NCI-H128 (cell line): ENCODE results near the gene TRDMT1.

Source experiments
- DNase-seq: peaks from one replicate; lab custom pipeline; 2025; ENCODE audit not compliant: unreplicated experiment; lab: John Stamatoyannopoulos, UW

TRDMT1 gene

DNA sequence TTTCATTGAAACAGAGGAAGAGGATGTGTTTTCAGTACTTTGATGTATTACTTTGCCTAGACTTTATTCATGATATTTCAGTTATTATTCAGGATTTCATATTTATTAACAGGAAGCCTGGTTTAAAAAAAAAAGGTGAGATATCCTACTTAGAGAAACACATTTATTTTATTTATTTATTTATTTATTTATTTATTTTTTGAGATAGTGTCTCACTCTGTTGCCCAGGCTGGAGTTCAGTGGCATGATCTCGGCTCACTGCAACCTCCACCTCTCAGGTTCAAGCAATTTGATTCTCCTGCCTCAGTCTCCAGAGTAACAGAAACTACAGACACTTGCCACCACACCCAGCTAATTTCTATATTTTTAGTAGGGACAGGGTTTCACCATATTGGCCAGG, 24.5 kb downstream of the TRDMT1 start:
- no peak for DNase-seq

DNA sequence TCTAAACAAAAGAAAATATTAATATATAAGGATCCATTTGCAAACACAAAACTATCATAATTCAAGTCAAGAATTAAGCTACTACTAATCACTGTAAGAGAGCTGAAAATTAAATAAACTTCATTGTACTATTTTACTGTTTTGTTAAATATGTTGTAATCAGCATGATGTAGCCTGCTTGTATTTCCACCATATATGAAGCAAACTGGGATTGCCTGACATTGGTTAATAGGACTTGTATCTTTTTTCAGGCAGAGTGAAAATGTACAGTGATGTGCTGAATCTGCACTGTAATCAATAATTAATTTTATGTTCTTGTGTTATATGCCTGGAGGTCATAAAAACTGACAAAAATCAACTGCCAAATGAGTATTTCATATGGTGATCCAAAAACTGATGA, 25.4 kb downstream of the TRDMT1 start:
- no peak for DNase-seq

DNA sequence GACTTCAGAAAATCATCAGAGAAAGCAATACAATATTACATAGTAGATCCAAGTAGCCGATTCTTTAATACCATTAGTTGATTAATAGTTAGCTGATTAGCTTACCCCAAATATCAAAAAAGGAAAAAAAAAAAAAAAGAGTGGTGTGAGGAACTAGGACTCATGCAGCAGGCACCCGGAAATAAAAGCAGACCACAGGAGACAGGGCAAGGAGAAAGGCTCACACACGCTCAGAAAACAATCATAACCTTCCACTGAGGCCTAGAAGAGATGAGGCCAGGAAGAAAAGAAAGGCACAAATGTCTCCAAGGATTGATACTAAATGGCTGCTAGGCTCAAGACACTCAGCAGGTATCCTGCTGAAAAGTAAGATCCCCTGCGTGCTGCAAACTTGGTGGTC, 25.9 kb downstream of the TRDMT1 start:
- DNase-seq: no peak

DNA sequence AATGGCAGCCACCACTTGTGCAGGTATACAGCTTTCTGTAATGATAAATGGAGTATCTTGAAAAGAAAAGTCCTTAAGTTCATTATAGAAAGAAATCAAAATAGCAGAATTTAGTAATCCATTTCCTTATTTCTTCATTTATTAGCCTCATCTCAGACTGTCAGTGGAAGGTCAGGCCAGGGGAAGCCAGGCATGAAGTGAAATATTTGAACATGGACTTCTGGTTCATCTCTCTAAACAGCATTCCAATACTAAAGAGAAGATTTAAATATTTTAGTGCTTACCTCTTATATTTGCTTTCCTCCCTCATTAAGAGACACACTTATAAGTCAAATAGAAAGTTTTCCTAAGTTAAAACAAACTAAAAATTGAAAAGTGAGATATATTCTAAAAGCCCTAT, 26.8 kb downstream of the TRDMT1 start:
- no peak for DNase-seq

DNA sequence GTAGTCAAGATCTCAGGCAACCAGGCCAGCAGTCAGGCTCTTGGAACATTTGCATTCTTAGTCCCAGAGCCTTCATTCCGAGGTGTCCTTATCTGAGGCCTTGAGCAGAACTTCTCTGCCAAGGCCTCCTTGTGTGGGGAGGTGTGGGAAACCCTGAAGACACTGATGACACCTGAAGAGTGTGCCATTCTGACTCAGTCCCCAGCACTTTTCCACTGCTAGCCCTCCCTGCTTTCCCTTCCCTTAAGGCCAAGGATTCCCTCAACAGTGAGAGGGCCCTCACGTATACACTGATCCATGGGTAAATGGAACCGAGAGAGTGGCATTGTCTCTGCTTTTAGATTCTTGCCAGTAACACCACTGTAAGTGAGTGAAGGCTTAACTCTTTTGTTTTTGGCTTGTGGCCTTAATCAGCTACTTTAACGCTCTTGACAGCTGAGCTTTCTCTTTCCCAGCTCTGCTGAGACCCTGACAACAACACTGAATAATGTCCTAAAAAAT, 30.3 kb downstream of the TRDMT1 start:
- DNase-seq: no peak

DNA sequence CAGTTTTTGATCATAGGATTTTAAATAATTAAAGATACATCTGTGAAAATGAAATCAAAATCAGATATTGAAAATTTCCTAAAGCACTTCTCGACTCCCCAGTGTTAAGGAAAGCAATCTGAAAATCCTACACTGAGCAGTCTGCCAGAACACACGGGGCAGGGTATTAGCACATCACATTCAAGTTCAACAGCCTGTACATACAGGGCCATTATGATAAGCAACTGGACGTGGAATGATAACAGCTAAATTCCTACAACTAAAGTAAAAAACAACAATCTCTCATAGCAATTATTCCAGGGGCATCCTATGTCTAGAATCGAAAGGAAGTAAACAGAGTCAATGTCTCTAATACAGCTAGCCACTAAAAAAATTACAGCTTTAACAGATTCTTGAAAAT, 31.7 kb downstream of the TRDMT1 start:
- no peak for DNase-seq

DNA sequence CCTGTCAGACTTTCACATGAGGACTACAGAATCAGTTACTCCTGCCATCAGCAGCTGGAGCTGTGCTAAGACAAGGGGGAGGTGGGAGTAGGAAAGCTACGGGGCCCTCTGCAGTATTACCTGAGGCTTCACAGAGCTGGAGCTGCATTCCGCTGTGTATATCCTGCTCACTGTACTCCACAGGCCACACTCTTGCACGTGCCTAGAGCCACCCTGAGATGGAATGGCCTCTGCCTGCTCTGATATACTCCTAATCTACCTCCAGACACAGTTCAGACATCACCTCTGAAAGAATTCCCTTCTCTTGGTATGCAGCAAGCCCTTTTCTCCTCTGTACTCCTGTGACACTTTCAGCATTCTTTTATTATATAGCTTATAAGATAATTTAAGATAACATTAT, 34.8 kb downstream of the TRDMT1 start:
- DNase-seq: no peak

DNA sequence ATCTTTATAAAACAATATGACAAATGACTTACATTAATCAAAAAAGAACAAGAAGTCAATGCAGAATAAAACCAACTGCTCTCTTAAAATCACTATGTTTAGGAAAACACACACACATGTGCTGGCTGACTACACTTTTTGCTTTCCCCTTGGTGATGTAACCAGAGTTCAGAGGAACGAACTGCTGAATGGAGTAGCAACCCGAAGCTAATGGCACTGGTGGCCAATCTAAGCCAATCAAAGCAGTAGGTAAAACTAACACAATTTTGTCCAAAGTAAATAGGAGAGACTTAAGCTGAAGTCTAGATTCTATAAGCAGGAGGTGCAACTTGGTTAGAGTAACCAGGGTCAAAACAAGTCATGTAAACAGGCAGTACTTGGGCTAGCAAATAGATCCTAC, 38.6 kb downstream of the TRDMT1 start:
- no peak for DNase-seq

DNA sequence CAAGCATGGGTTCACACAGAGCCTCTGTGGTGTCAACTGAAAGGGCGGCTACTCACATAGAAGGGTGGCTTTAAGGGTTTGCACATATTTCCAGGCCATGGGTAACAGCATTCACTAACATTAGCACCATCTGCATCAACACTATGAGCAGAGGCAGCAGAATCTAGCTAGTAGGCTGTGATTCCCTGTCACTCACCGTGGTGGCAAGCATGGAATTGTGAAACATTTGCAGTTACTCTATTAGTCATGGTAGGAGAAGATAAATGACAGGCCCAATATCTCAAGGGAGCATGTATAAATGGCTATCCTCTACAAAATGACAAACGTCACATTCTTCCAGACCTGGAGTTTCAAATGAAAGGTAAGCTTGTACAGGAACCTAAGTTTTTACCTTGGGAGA, 39.7 kb downstream of the TRDMT1 start:
- no peak for DNase-seq

DNA sequence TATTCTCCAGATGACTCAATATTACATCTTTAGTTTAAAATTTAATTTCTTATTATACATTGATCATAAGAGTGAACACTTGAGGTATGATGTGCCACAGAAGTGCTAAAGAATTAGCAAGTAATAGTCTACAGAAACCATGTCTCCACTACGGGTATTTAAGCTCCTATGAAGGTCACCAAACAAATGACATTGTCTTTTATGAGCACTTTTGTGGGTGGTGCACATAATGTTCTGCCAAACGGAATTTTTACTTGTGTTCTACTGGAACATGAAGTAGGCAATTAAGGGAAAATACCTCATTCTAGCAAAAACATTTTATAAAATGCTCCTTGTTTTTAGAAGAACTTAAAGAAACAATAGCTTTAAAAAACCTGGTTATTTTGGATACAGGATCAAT, 44.4 kb downstream of the TRDMT1 start:
- DNase-seq: no peak

DNA sequence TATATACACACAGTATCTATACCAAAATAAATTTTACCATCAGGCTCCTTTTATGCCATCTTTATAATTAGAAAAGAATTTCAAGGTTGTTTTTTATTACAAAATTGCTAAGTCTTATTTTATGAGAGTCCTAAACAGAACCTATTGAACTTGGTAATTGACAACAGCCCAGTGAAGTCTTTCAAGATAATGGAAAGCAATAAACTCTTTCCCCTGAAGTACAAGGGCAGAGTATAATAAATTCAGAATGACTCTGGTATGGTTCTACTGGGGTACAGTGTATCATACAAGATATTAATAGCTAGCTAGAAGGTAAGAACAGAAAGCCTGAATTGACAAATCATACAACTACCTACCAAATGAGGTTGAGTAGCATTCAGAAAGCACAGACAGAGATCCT, 45.6 kb downstream of the TRDMT1 start:
- DNase-seq: no peak

DNA sequence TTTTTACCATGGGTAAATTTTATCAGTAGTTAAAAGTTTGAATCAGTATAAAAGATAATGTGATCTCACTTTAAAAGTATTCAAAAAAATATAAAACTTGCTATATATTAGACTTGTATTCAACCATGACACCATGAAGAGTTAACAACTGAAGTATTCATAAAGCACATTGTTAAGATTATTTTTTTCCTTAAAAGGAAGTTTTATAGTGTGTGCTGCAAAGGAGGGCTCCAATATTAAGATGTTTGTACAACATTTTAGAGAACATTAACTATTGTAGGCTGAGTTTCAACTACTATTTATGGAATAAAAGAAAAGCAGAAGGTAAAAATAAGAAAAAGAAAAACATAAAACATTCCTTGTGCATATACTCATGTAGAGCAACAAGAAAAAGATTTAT, 47.4 kb downstream of the TRDMT1 start:
- no peak for DNase-seq

DNA sequence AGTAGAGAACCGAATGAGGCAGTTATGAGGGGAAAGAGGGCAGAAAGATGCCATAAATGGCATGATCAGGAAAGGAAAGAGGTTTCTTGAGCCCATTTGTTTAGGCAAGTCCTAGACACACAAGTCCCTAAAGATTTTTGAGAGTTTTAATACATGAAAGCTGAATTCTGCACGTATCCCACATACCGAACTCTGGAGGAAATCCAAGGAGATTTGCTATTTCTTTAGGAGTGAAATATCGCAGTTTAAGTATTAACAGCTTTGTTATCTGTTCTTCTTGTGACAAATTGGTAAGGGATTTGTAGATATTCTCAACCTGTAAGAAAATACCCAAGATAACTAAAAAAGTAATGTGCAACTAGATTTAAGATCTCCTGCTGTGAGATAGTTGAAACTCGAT, 48.2 kb downstream of the TRDMT1 start:
- no peak for DNase-seq

DNA sequence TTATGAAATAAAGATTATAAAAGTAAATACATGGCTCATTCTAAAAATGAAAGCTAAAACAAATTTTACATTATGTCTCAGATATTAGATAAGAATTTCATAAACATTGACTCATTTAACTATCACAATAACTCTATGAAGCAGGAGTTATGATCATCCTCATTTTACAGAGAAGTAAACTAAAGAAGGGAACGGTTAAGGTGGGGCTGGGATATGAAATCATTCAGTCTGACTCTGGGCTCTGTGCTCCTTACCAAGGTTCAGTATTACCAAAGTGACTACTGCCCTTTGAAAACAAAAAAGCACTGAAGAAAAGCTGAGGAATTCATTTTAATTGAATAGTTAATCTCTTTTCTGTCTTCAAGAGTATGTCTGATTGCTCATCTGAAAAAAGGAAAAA, 49.8 kb downstream of the TRDMT1 start:
- no peak for DNase-seq

DNA sequence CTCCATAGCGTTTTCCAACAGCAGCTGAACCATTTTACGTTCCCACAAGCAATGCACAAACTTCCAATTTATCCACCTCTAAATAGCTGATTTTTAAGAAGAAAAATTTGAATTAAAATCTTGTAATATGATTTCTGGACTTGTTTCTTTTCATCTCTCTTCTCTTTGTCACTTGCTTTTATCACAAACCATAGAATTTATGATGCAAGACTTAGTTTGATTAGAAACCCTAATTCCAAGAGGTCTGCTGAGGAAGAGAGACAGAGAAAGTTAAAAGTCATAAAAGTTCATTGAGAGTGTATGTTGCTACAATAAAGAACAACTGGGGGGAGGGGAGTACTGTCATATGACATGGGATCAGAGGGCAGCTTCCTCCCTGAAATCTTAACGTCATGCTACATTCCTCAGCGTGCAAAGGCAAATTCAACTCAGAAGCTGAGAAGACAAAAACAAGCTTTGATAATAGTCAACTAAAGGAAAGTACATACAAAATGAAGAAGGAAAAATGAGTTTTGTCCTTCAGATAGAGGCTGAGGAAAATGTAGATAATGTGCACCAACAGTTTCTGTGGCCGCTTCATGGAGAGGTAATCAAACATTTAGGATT, 53.5 kb downstream of the TRDMT1 start:
- DNase-seq: no peak

DNA sequence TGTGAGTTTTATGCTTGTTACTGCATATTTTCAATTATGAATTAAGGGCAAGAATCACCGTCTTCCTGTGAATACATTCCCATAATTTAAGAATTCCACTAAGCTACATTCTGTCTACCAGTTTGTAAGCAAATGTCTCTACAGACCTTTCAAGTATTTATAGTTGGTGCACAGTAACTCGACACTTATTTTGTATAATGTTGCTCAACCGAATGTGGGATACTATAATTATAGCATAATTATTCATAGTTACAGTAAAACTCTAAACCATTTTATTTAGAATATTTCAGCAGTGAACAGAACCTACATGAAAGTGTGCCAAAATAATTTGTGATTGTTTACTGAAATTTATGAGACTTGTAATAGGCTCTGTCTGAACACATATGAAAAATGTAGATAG, 54.6 kb downstream of the TRDMT1 start:
- DNase-seq: no peak

DNA sequence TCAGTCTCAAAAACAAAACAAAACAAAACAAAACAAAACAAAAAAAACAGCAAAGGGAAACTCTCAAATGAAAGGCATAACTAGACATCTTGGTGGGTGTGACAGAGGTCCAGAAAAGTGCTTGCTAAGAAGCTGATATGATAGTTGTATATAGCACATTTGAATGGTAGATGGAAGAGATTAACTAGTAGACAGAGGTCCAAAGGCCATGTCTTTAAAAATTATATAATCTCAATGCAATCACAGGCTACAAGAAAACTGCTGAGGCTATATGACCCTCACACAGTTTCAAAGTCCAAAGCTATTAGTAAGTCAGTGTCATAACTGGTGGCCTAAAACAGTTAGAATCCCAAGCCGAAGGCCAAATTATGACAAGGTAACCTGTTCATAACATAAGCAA, 56.2 kb downstream of the TRDMT1 start:
- DNase-seq: no peak

DNA sequence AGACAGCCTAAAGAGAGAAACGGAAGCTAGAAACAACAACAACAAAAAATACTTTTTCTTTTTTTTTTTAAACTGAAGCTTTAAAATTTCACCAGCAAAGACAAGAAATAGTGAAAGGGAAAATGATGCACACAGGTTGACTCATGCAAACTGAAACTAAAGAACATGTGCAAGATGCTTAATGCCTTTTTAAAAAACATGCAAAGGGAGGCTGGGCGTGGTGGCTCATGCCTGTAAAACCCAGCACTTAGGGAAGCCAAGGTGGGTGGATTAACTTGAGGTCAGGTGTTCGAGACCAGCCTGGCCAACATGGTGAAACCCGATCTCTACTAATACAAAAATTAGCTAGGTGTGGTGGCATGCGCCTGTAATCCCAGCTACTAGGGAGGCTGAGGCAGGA, 56.7 kb downstream of the TRDMT1 start:
- no peak for DNase-seq

DNA sequence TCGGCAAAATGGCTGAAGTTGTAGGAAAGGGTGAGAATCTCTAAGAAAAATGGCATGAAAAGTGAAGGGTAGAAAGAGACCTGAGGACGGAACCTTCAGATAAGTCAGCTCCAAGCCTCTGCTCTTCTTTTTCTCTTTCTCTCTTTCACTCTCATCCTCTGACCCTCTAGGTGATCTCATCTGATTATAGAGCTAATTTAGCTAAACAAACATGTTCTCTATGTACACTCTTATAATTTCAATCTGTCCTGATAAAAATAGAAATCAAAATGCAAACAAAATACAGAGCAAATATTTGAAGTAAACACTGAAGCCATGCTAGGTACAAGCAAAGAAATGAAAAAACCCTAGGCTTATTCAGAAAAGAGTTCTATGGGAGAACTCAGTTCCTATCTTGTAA, 57.4 kb downstream of the TRDMT1 start:
- no peak for DNase-seq

DNA sequence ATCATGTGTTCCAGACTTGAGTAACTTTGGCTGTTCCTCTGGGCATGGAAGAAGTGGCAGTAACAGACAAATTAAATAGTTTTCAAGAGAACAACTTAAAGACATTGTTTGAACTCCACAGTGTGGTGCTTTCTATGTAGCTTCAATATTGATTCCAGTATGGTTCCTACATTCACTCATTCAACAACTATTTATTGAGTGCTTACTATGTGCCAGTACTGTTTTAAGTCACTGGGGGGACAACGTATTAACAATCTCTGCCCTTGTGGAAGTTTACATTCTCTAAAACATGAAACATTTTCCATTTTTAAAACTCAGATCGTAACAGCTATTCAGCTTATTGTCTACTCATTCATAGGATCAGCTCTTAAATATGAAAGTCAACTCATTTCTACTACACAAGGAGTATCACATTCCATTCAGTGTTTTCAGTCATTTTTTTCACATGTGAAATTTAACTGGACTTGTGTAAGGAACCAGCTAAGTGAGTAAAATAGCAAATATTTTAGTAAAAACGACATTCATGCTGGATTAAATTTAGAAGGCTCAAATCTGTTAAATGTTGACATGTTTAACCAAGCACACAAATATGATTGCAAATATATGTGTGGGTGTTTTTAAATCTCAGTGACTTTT, 58.3 kb downstream of the TRDMT1 start:
- no peak for DNase-seq

DNA sequence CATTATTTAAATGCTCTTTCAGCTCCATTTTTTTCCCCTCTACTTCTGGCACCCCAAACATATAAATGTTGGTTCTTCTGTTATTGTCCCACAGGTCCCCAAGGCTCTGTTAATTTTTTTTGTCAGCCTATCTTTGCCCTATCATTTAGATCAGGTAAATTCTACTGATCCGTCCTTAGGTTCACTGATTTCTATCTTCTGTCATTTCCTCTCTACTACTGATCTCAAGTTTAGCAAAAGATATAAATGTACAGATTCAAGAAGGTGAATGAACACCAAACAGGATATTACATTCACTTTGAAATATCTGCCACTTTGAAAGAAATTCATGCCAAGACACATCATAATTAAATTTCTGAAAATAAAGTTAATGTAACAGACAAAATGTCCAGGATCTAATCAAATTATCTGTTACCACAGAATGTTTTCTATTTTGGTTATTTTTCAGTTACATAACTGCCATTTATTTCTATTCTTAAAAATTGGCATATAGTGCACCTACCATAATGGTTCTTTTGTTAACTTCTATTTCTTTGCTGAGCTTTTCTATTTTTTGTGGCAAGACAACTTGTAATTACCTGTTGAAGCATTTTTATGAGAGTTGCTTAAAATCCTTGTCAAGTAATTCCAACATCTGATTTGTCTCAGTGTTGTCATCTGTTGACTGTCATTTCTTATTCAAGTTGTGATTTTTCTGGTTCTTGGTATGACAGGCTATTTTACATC, 59.8 kb downstream of the TRDMT1 start:
- no peak for DNase-seq

DNA sequence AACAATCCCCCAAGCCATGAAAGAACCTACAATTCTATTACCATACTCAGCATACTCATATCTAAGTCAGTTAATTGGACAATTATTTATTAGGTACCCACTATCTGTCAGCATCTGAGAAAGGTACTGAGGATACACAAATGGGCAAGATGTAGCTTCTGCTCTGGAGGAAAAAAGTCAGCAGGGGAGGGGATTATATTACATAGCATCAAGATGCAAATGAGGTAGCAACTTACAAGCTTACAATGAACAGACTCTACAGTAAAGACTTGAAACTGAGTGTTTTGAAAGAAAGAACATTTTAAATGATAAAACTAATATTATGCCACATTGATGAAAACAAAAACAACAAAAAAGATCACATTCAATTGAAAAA, 61.1 kb downstream of the TRDMT1 start:
- DNase-seq: no peak
